BJ (cell line): ENCODE measurements around the gene ARHGAP31. TPM values are rescaled to one million over a fixed set of nuclear protein-coding genes. Genes with fewer than 3 reads are reported as not detected.

ENCODE experiments used
- CTCF ChIA-PET: fragments of 350-600 bp; formaldehyde crosslinking; extraction: SDS; loops from one replicate; lab custom pipeline; 2021; ENCODE audit warnings: antibody characterized with exemption, inconsistent platforms; lab: Yijun Ruan, JAX
- POLR2A ChIA-PET: fragments of 300-600 bp; sonication (Branson Sonifier 250); formaldehyde crosslinking; extraction: SDS; loops from one replicate; lab custom pipeline; 2021; ENCODE audit warnings: antibody characterized with exemption; lab: Charles Lee
- DNase-seq: peaks from one replicate; pipeline ENCODE4 v3.0.0-alpha.2; 2011; ENCODE audit warnings: low read depth
- H3K27me3 ChIP-seq: 2 replicates; pipeline ENCODE4 v1.6.0; 2011; ENCODE audit warnings: low read length; ENCODE audit not compliant: control insufficient read depth, insufficient read depth
- H3K36me3 ChIP-seq: 2 replicates; pipeline ENCODE4 v1.5.1; 2011; ENCODE audit warnings: low read length; ENCODE audit not compliant: control insufficient read depth, insufficient read depth
- H3K4me3 ChIP-seq: 2 replicates; pipeline ENCODE4 v1.5.1; 2011; ENCODE audit warnings: low read depth, mild to moderate bottlenecking, control low read depth, low read length
- CTCF ChIP-seq: IDR thresholded peaks from 2 replicates; pipeline ENCODE4 v1.5.1; 2011; ENCODE audit warnings: low read depth, mild to moderate bottlenecking, control low read depth, inconsistent platforms, low read length, moderate library complexity; ENCODE audit not compliant: insufficient read depth
- polyA plus RNA-seq: library from polyadenylated mRNA; depleted of rRNA; stranded (reverse); fragments of >200 nt; gene quantifications from 2 replicates; pipeline ENCODE4 v1.2.3, GENCODE V29; 2011

The ARHGAP31 gene
- polyA plus RNA-seq, 1 experiment = 19.4 TPM

GRCh38 chr3:119343719-119344118 lies 49.5 kb downstream of the ARHGAP31 start:
- TF ChIP-seq CTCF = no peak
- DNase-seq = no peak
- ChIA-PET CTCF (no interaction called here), POLR2A (no interaction called here)
- Histone ChIP-seq H3K36me3 (no peaks in the 10 kb centered on the region), H3K4me3 (no peak overlapping the region), H3K27me3 (no peaks in the 10 kb centered on the region)

DNA sequence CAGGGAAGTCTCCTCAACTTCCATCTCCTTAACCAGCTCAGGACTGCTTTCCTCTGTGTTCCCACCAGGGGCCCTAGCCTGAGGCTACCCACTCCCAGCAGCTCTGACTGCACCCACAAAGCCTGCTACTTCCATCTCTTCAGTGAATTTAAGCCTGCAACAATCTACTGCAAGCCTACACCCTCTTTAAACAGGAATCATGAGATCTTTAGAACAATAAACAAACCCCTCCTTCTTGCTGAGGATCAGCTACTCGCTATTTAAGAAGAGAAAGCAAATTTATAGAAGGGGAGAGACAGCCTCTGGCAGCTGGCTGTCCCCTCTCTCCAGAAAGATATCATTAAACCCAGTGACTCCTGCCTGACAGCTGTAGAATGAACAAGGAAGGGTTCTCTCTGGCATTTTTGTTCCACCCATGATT lies 51.9 kb downstream of the ARHGAP31 start:
- H3K27me3 ChIP-seq = no peaks in the 10 kb centered on the region
- DNase-seq = no peak
- CTCF ChIA-PET = interaction anchor here (0.5 to 1.6 kb wide), 3 partner anchors 23 to 105 kb away, joined by 3 to 4 read pairs (median 3); partner anchors contain the start of gene B4GALT4
- no peaks in the 10 kb centered on the region for H3K36me3 ChIP-seq
- POLR2A ChIA-PET = no interaction called here
- TF ChIP-seq CTCF = no peak
- no peak overlapping the region for H3K4me3 ChIP-seq

- POLR2A ChIA-PET = no interaction called here
Observed at GRCh38 chr3:119347036-119347435, 52.9 kb downstream of the ARHGAP31 start.

GRCh38 chr3:119349354-119350041 lies 55.3 kb downstream of the ARHGAP31 start:
- POLR2A ChIA-PET = interaction anchor here (0.6 kb wide), 2 partner anchors 76 to 503 kb away, joined by 3 to 5 read pairs; no protein-coding TSS in a partner anchor
- CTCF ChIA-PET = interaction anchor here (0.9 to 1.4 kb wide), 5 partner anchors 9 to 334 kb away, joined by 3 read pairs; no protein-coding TSS in a partner anchor
- no peak for TF ChIP-seq CTCF
- no peak for DNase-seq
- H3K4me3 ChIP-seq = no peak overlapping the region
- H3K36me3 ChIP-seq = no peaks in the 10 kb centered on the region
- H3K27me3 ChIP-seq = no peaks in the 10 kb centered on the region

More at GRCh38 chr3:119347036-119347435, 52.9 kb downstream of the ARHGAP31 start:
- no peak for DNase-seq
- no peak for TF ChIP-seq CTCF
- Histone ChIP-seq H3K27me3 (no peaks in the 10 kb centered on the region), H3K4me3 (no peak overlapping the region), H3K36me3 (no peaks in the 10 kb centered on the region)
- CTCF ChIA-PET = interaction anchor here (1.1 kb wide), 1 partner anchor 15 kb away, joined by 3 read pairs; no protein-coding TSS in a partner anchor

DNA sequence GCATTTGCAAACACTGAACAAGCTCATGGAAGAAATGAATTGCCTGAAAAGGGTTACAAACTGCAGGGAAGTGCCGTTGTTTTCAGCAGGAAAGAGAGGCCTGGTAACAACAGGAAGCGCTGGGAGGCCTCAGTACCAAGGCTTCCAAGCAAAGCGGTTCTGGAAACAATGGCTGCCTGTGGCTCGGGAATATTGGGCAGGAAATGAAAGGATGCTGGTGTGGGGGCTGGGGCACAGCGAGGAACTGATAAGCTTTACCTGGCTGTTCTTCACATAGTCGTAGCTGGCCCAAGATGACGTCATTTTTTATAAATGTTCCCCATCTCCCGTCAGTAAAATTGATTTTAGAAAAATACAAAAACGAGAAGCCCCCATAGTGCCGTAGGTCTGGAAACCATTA lies 55.9 kb downstream of the ARHGAP31 start:
- H3K4me3 ChIP-seq = no peak overlapping the region
- H3K36me3 ChIP-seq = no peaks in the 10 kb centered on the region
- CTCF ChIA-PET = interaction anchor here (0.7 to 1.3 kb wide), 4 partner anchors 12 to 333 kb away, joined by 3 read pairs; no protein-coding TSS in a partner anchor
- POLR2A ChIA-PET = interaction anchor here (0.6 kb wide), 2 partner anchors 75 to 502 kb away, joined by 3 to 5 read pairs; no protein-coding TSS in a partner anchor
- no peak for TF ChIP-seq CTCF
- DNase-seq = no peak
- no peaks in the 10 kb centered on the region for H3K27me3 ChIP-seq
